ENCODE measurements around the gene NCAPG2. TPM values are rescaled to one million over a fixed set of nuclear protein-coding genes. Genes with fewer than 3 reads are reported as not detected.
A peak's percentile ranks its signal among the peaks of the same experiment; 100 is the strongest.

NCAPG2 gene
- polyA plus RNA-seq, 3 donors: 1.1 to 3.1 (median 1.7) TPM

DNA sequence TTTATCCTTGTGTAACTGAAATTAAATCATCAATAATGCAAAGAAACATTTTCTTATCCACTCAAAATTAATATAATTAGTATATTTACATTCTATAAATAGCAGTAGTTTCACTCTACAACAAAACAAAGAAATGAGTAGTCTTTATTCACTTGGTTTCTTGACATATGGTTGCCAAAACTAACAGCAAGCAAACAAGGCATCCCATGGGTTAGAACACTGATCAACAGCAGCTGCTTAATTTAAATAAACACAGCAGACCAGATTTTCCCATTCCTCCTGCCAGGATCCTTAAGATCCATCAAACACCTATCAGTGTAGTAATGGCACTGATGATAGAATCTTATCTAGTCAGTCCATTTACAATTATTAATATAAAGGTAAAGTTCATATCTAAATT lies 22.1 kb downstream of the NCAPG2 start:
- H3K27ac ChIP-seq (ENCODE audit: low read depth in 1 of 2, low read length in 2 of 2): no peak overlapping the region
- H3K4me2 ChIP-seq (replicated peaks; ENCODE audit: extremely low read depth, low read length, poor library complexity, severe bottlenecking): no peak overlapping the region
- Mint-ChIP-seq H3K36me3 (peaks cover 57 to 74% of the 10 kb centered on the region in 2 donors), H3K4me1 (no peaks in the 10 kb centered on the region), H3K27ac (no peak overlapping the region), H3K4me3 (no peak overlapping the region), H3K9me3 (no peaks in the 10 kb centered on the region), H3K27me3 (ENCODE audit: low read depth in 3 of 3) (peaks cover 0 to 1% (median 0%) of the 10 kb centered on the region in 3 donors)
- TF ChIP-seq, protein P1, sequence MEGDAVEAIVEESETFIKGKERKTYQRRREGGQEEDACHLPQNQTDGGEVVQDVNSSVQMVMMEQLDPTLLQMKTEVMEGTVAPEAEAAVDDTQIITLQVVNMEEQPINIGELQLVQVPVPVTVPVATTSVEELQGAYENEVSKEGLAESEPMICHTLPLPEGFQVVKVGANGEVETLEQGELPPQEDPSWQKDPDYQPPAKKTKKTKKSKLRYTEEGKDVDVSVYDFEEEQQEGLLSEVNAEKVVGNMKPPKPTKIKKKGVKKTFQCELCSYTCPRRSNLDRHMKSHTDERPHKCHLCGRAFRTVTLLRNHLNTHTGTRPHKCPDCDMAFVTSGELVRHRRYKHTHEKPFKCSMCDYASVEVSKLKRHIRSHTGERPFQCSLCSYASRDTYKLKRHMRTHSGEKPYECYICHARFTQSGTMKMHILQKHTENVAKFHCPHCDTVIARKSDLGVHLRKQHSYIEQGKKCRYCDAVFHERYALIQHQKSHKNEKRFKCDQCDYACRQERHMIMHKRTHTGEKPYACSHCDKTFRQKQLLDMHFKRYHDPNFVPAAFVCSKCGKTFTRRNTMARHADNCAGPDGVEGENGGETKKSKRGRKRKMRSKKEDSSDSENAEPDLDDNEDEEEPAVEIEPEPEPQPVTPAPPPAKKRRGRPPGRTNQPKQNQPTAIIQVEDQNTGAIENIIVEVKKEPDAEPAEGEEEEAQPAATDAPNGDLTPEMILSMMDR (IDR thresholded peaks at IDR 0.05): no peak
- no peaks in the 10 kb centered on the region for H3K9me3 ChIP-seq (replicated peaks in 1 of 2; ENCODE audit: control insufficient read depth in 1 of 2, insufficient read depth in 1 of 2, low read length in 2 of 2)
- intact Hi-C loops (cut with micrococcal nuclease): no loop called here
- H3K79me2 ChIP-seq (ENCODE audit: insufficient read depth, low read length): peaks cover 3% of the 10 kb centered on the region
- H3K27me3 ChIP-seq (ENCODE audit: control insufficient read depth in 2 of 2, insufficient read depth in 2 of 2, low read length in 2 of 2): no peaks in the 10 kb centered on the region
- H3K9ac ChIP-seq (ENCODE audit: insufficient read depth, low read length, poor library complexity, severe bottlenecking): no peak overlapping the region
- H3K36me3 ChIP-seq (replicated peaks in 1 of 2; ENCODE audit: control insufficient read depth in 1 of 2, insufficient read depth in 2 of 2, low read length in 2 of 2): peaks cover 71 to 94% of the 10 kb centered on the region in 2 donors
- H3K4me1 ChIP-seq (ENCODE audit: control insufficient read depth in 1 of 2, insufficient read depth in 2 of 2, low read length in 2 of 2): no peaks in the 10 kb centered on the region
- DNase-seq: no peak
- no peak overlapping the region for H2AFZ ChIP-seq (ENCODE audit: insufficient read depth, low read depth, low read length, poor library complexity, severe bottlenecking)
- H3K4me3 ChIP-seq (replicated peaks in 1 of 3; ENCODE audit: low read depth in 2 of 3, low read length in 3 of 3): no peak overlapping the region
- H4K20me1 ChIP-seq (ENCODE audit: insufficient read depth, low read length): no peaks in the 10 kb centered on the region

DNA sequence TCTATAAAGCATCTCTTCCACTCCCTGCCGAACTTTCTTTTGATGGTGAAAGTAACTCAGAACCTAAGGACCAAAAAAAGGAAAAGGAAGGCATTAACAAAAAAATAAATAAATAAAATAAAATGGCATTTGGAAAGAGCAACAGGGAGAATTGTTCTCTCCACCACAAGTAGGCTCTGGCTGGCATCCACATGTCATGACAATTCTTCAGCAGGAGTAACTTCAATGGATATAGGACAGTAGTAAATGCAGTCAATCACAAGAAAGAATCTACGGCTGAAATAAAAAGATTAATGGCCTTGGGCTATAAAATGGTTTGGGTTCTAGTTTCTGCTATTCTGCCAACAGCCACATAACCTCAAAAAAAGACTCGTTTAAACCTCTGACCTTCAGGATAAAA lies 23.9 kb downstream of the NCAPG2 start:
- H3K4me1 Mint-ChIP-seq: no peaks in the 10 kb centered on the region
- no peak for DNase-seq
- no peaks in the 10 kb centered on the region for H4K20me1 ChIP-seq (ENCODE audit: insufficient read depth, low read length)
- no peaks in the 10 kb centered on the region for H3K9me3 ChIP-seq (replicated peaks in 1 of 2; ENCODE audit: control insufficient read depth in 1 of 2, insufficient read depth in 1 of 2, low read length in 2 of 2)
- no peak overlapping the region for H3K27ac Mint-ChIP-seq
- no peaks in the 10 kb centered on the region for H3K27me3 ChIP-seq (ENCODE audit: control insufficient read depth in 2 of 2, insufficient read depth in 2 of 2, low read length in 2 of 2)
- H3K9ac ChIP-seq (ENCODE audit: insufficient read depth, low read length, poor library complexity, severe bottlenecking): peak overlapping the region; percentile 21
- no peaks in the 10 kb centered on the region for H3K27me3 Mint-ChIP-seq (ENCODE audit: low read depth in 3 of 3)
- H3K27ac ChIP-seq (ENCODE audit: low read depth in 1 of 2, low read length in 2 of 2): no peak overlapping the region
- intact Hi-C loops (cut with micrococcal nuclease): no loop called here
- H2AFZ ChIP-seq (ENCODE audit: insufficient read depth, low read depth, low read length, poor library complexity, severe bottlenecking): no peak overlapping the region
- no CpG with 5 or more reads among the region's 3 CpGs for WGBS (ENCODE audit: insufficient coverage)
- H3K4me3 Mint-ChIP-seq: no peak overlapping the region
- H3K36me3 Mint-ChIP-seq: peaks cover 61 to 73% of the 10 kb centered on the region in 2 donors
- H3K4me2 ChIP-seq (replicated peaks; ENCODE audit: extremely low read depth, low read length, poor library complexity, severe bottlenecking): no peak overlapping the region
- TF ChIP-seq, protein P1 (IDR thresholded peaks at IDR 0.05): no peak
- H3K9me3 Mint-ChIP-seq: no peaks in the 10 kb centered on the region
- peaks cover 69 to 93% of the 10 kb centered on the region in 2 donors for H3K36me3 ChIP-seq (replicated peaks in 1 of 2; ENCODE audit: control insufficient read depth in 1 of 2, insufficient read depth in 2 of 2, low read length in 2 of 2)
- H3K4me3 ChIP-seq (replicated peaks in 1 of 3; ENCODE audit: low read depth in 2 of 3, low read length in 3 of 3): no peak overlapping the region
- no peaks in the 10 kb centered on the region for H3K4me1 ChIP-seq (ENCODE audit: control insufficient read depth in 1 of 2, insufficient read depth in 2 of 2, low read length in 2 of 2)
- peaks cover 7% of the 10 kb centered on the region for H3K79me2 ChIP-seq (ENCODE audit: insufficient read depth, low read length)
